Measurements from ENCODE around the gene LTBR. TPM values are rescaled to one million over a fixed set of nuclear protein-coding genes. Genes with fewer than 3 reads are reported as not detected.

The LTBR gene
- total and polyA plus RNA-seq, 7 experiments from 2014 or later: 0.34 to 25.2 (median 2.2) TPM; not detected in 2

GRCh38 chr12:6437586-6437985, 53.6 kb downstream of the LTBR start:
- Mint-ChIP-seq H3K4me3 (no peak overlapping the region), H3K36me3 (peaks cover 0 to 1% (median 0%) of the 10 kb centered on the region in 5 donors), H3K4me1 (peaks cover 19 to 55% (median 44%) of the 10 kb centered on the region in 7 donors), H3K27ac (peak overlapping the region in 3 of 9 donors; percentile 25 to 74 (median 38)), H3K9me3 (no peaks in the 10 kb centered on the region), H3K27me3 (no peaks in the 10 kb centered on the region)
- H3K4me3 ChIP-seq (ENCODE audit: low read length): no peak overlapping the region
- ATAC-seq: no peak
- intact Hi-C loops (cut with micrococcal nuclease): no loop called here
- ChIA-PET POLR2A (interaction anchor here (6.8 to 18.5 kb wide), 3 partner anchors 8 to 21 kb away, joined by 156 to 726 read pairs (median 161); partner anchors contain the start of genes CD27 and TAPBPL), CTCF (interaction anchor here (1.6 kb wide), 1 partner anchor 100 kb away, joined by 5 read pairs; no protein-coding TSS in a partner anchor)
- no peaks in the 10 kb centered on the region for H3K9me3 ChIP-seq (ENCODE audit: control insufficient read depth in 2 of 3, low read length in 3 of 3)
- H3K27me3 ChIP-seq (ENCODE audit: control insufficient read depth in 2 of 2, insufficient read depth in 2 of 2, low read length in 2 of 2): no peaks in the 10 kb centered on the region
- H3K36me3 ChIP-seq (ENCODE audit: control insufficient read depth in 2 of 3, insufficient read depth in 3 of 3, low read length in 3 of 3): no peaks in the 10 kb centered on the region
- H3K27ac ChIP-seq (ENCODE audit: low read depth, low read length): no peak overlapping the region
- no peak for DNase-seq
- H3K4me1 ChIP-seq (ENCODE audit: control insufficient read depth in 2 of 2, insufficient read depth in 2 of 2, low read length in 2 of 2): peaks cover 15 to 24% of the 10 kb centered on the region in 2 donors

GRCh38 chr12:6438345-6438744, 54.4 kb downstream of the LTBR start:
- DNase-seq (no peak), ATAC-seq (no peak)
- ChIA-PET POLR2A (interaction anchor here (0.8 to 18.5 kb wide), 6 partner anchors 9 to 97 kb away, joined by 3 to 726 read pairs (median 8); partner anchors contain the start of gene TAPBPL), CTCF (interaction anchor here (1.1 to 1.6 kb wide), 5 partner anchors 10 to 99 kb away, joined by 3 to 6 read pairs (median 3); partner anchors contain the start of gene VAMP1)
- H3K27ac ChIP-seq (ENCODE audit: low read depth, low read length): no peak overlapping the region
- Mint-ChIP-seq H3K27me3 (no peaks in the 10 kb centered on the region), H3K4me3 (no peak overlapping the region), H3K9me3 (no peaks in the 10 kb centered on the region), H3K36me3 (peaks cover 0 to 3% (median 0%) of the 10 kb centered on the region in 5 donors), H3K27ac (peak overlapping the region in 2 of 9 donors; percentile 31 to 64), H3K4me1 (peaks cover 18 to 55% (median 45%) of the 10 kb centered on the region in 7 donors)
- H3K4me1 ChIP-seq (ENCODE audit: control insufficient read depth in 2 of 2, insufficient read depth in 2 of 2, low read length in 2 of 2): peaks cover 18 to 26% of the 10 kb centered on the region in 2 donors
- no peak overlapping the region for H3K4me3 ChIP-seq (ENCODE audit: low read length)
- H3K36me3 ChIP-seq (ENCODE audit: control insufficient read depth in 2 of 3, insufficient read depth in 3 of 3, low read length in 3 of 3): no peaks in the 10 kb centered on the region
- no peaks in the 10 kb centered on the region for H3K27me3 ChIP-seq (ENCODE audit: control insufficient read depth in 2 of 2, insufficient read depth in 2 of 2, low read length in 2 of 2)
- intact Hi-C loops (cut with micrococcal nuclease): no loop called here
- H3K9me3 ChIP-seq (ENCODE audit: control insufficient read depth in 2 of 3, low read length in 3 of 3): no peaks in the 10 kb centered on the region

DNA sequence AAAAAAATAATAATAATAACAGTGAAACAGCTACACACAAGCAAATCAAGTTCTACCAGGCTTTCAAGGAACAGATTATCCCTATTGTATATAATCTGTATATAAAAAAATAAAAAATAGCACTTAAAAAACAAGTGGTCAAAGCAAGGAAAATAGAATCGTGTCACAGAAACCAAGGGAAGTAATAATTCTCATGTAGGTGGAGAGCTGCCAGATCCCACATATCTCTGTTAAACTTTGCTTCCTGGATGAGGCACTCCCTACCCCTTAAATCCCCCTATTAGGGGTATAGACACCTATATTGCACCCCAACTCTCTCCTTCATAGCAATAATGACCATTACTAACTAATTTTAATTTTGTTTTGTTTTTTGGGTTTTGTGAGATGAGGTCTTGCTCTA, 56.4 kb downstream of the LTBR start:
- peaks cover 2 to 7% (median 4%) of the 10 kb centered on the region in 5 donors for H3K36me3 Mint-ChIP-seq
- no peak overlapping the region for H3K4me3 Mint-ChIP-seq
- H3K27ac Mint-ChIP-seq: peak overlapping the region in 2 of 9 donors; percentile 17 to 97
- ChIA-PET POLR2A (interaction anchor here (0.7 to 18.5 kb wide), 7 partner anchors 6 to 291 kb away, joined by 3 to 726 read pairs (median 12); partner anchors contain the start of genes TAPBPL and VAMP1), CTCF (interaction anchor here (0.9 to 1.6 kb wide), 4 partner anchors 16 to 102 kb away, joined by 3 to 4 read pairs (median 4); no protein-coding TSS in a partner anchor)
- Histone ChIP-seq H3K9me3 (ENCODE audit: control insufficient read depth in 2 of 3, low read length in 3 of 3) (no peaks in the 10 kb centered on the region), H3K4me3 (ENCODE audit: low read length) (no peak overlapping the region), H3K36me3 (ENCODE audit: control insufficient read depth in 2 of 3, insufficient read depth in 3 of 3, low read length in 3 of 3) (peaks cover 0 to 6% (median 0%) of the 10 kb centered on the region in 3 experiments), H3K4me1 (ENCODE audit: control insufficient read depth in 2 of 2, insufficient read depth in 2 of 2, low read length in 2 of 2) (peaks cover 15 to 19% of the 10 kb centered on the region in 2 donors), H3K27me3 (ENCODE audit: control insufficient read depth in 2 of 2, insufficient read depth in 2 of 2, low read length in 2 of 2) (no peaks in the 10 kb centered on the region), H3K27ac (ENCODE audit: low read depth, low read length) (no peak overlapping the region)
- H3K9me3 Mint-ChIP-seq: no peaks in the 10 kb centered on the region
- DNase-seq (no peak), ATAC-seq (no peak)
- no peaks in the 10 kb centered on the region for H3K27me3 Mint-ChIP-seq
- intact Hi-C loops (cut with micrococcal nuclease): no loop called here
- peaks cover 13 to 49% (median 42%) of the 10 kb centered on the region in 7 donors for H3K4me1 Mint-ChIP-seq

Other genes starting within 250 kb of the LTBR start
- 10 to 100 TPM in 1 of 5 experiments, 1 to 10 TPM in 4; 3.8 to 19.3 (median 7.5) TPM for gene CD9, start 183.8 kb upstream of the LTBR start, total RNA-seq
- gene CD9, start 183.8 kb upstream of the LTBR start, polyA plus RNA-seq: 10 to 100 TPM; 12.0 to 15.5 TPM
- not detected for gene PLEKHG6, start 73.5 kb upstream of the LTBR start, total RNA-seq
- gene PLEKHG6, start 73.5 kb upstream of the LTBR start, polyA plus RNA-seq: 1 to 10 TPM in 1 of 2 donors, under 1 TPM in 1; 0.15 to 1.3 TPM
- gene TNFRSF1A, start 42.1 kb upstream of the LTBR start, total RNA-seq: 10 to 100 TPM; 40.9 to 99.4 (median 67.3) TPM
- gene TNFRSF1A, start 42.1 kb upstream of the LTBR start, polyA plus RNA-seq: 10 to 100 TPM; 24.1 to 46.3 TPM
- 1 to 10 TPM in 4 of 5 experiments, under 1 TPM in 1; 0.22 to 5.3 (median 3.6) TPM for gene SCNN1A, start 8.6 kb upstream of the LTBR start, total RNA-seq
- 1 to 10 TPM in 1 of 2 donors, under 1 TPM in 1; 0.84 to 1.2 TPM for gene SCNN1A, start 8.6 kb upstream of the LTBR start, polyA plus RNA-seq
- 100 to 1,000 TPM in 4 of 5 experiments, 10 to 100 TPM in 1; 74.1 to 217 (median 130) TPM for gene CD27, start 60.8 kb downstream of the LTBR start, total RNA-seq
- 100 to 1,000 TPM; 560 to 590 TPM for gene CD27, start 60.8 kb downstream of the LTBR start, polyA plus RNA-seq
- 10 to 100 TPM; 23.0 to 65.4 (median 52.9) TPM for gene TAPBPL, start 67.9 kb downstream of the LTBR start, total RNA-seq
- gene TAPBPL, start 67.9 kb downstream of the LTBR start, polyA plus RNA-seq: 100 to 1,000 TPM in 1 of 2 donors, 10 to 100 TPM in 1; 48.7 to 104 TPM
- gene VAMP1, start 86.5 kb downstream of the LTBR start, total RNA-seq: 100 to 1,000 TPM in 2 of 5 experiments, 10 to 100 TPM in 3; 38.7 to 123 (median 47.9) TPM
- gene VAMP1, start 86.5 kb downstream of the LTBR start, polyA plus RNA-seq: 10 to 100 TPM; 10.9 to 14.0 TPM
- gene MRPL51, start 109.1 kb downstream of the LTBR start, total RNA-seq: 100 to 1,000 TPM in 1 of 5 experiments, 10 to 100 TPM in 4; 22.5 to 208 (median 80.9) TPM
- 100 to 1,000 TPM; 204 to 220 TPM for gene MRPL51, start 109.1 kb downstream of the LTBR start, polyA plus RNA-seq
- gene NCAPD2, start 109.9 kb downstream of the LTBR start, total RNA-seq: 100 to 1,000 TPM in 1 of 5 experiments, 10 to 100 TPM in 4; 30.3 to 121 (median 38.4) TPM
- gene NCAPD2, start 109.9 kb downstream of the LTBR start, polyA plus RNA-seq: 10 to 100 TPM; 24.4 to 46.7 TPM
- 1,000 to 10,000 TPM in 1 of 5 experiments, 100 to 1,000 TPM in 4; 330 to 4,503 (median 379) TPM for gene GAPDH, start 150.4 kb downstream of the LTBR start, total RNA-seq
- 1,000 to 10,000 TPM; 1,202 to 1,413 TPM for gene GAPDH, start 150.4 kb downstream of the LTBR start, polyA plus RNA-seq
- gene IFFO1, start 171.9 kb downstream of the LTBR start, total RNA-seq: 10 to 100 TPM; 28.2 to 55.9 (median 45.9) TPM
- 10 to 100 TPM in 1 of 2 donors, 1 to 10 TPM in 1; 5.4 to 11.4 TPM for gene IFFO1, start 171.9 kb downstream of the LTBR start, polyA plus RNA-seq
- gene NOP2, start 184.1 kb downstream of the LTBR start, total RNA-seq: 100 to 1,000 TPM in 1 of 5 experiments, 10 to 100 TPM in 4; 74.4 to 102 (median 87.6) TPM
- 10 to 100 TPM; 24.2 to 53.7 TPM for gene NOP2, start 184.1 kb downstream of the LTBR start, polyA plus RNA-seq
- gene CHD4, start 223.2 kb downstream of the LTBR start, total RNA-seq: 100 to 1,000 TPM; 246 to 387 (median 267) TPM
- 10 to 100 TPM; 41.8 to 91.4 TPM for gene CHD4, start 223.2 kb downstream of the LTBR start, polyA plus RNA-seq